Fibroblast of lung (primary cell): Measurements from ENCODE around the gene GAREM2. TPM values are rescaled to one million over a fixed set of nuclear protein-coding genes. Genes with fewer than 3 reads are reported as not detected.

Source experiments
- DNase-seq, 2 donors: peaks; one replicate each; pipeline versions ENCODE4 v3.0.0 to v3.0.0-alpha.2; 2010; ENCODE audit warnings: low read depth in 2 of 2
- H2AFZ ChIP-seq: 2 replicates; pipeline ENCODE4 v1.5.1; 2012; ENCODE audit warnings: low read length, control low read depth, inconsistent platforms
- H3K27ac ChIP-seq: 2 replicates; pipeline ENCODE4 v1.5.1; 2011; ENCODE audit warnings: low read length, control low read depth; ENCODE audit not compliant: insufficient read depth
- H3K27me3 ChIP-seq: 2 replicates; pipeline ENCODE4 v1.5.1; 2011; ENCODE audit warnings: mild to moderate bottlenecking, low read length; ENCODE audit not compliant: control insufficient read depth, insufficient read depth
- H3K36me3 ChIP-seq: 2 replicates; pipeline ENCODE4 v1.5.1; 2011; ENCODE audit warnings: low read length; ENCODE audit not compliant: control insufficient read depth, insufficient read depth
- H3K4me1 ChIP-seq: 2 replicates; pipeline ENCODE4 v1.5.1; 2011; ENCODE audit warnings: low read length; ENCODE audit not compliant: control insufficient read depth, insufficient read depth; ENCODE audit errors: extremely low read depth
- H3K4me2 ChIP-seq: 2 replicates; pipeline ENCODE4 v1.5.1; 2011; ENCODE audit warnings: low read length, control low read depth; ENCODE audit not compliant: insufficient read depth; ENCODE audit errors: extremely low read depth
- H3K4me3 ChIP-seq, 4 experiments: fragments of 200-600 bp in 1 of 4; sonication (generic) in 1 of 4; replicated peaks in 1 of 4; 2 replicates each; pipeline ENCODE4 v1.5.1; 2011 to 2016; ENCODE audit warnings: low read length in 4 of 4, low read depth in 3 of 4, mild to moderate bottlenecking in 3 of 4, control low read depth in 2 of 4, inconsistent platforms in 1 of 4, mixed read lengths in 1 of 4; ENCODE audit not compliant: insufficient read depth in 1 of 4; ENCODE audit errors: control extremely low read depth in 1 of 4
- H3K79me2 ChIP-seq: 2 replicates; pipeline ENCODE4 v1.5.1; 2012; ENCODE audit warnings: mild to moderate bottlenecking, low read length, inconsistent platforms; ENCODE audit not compliant: control insufficient read depth, insufficient read depth
- H3K9ac ChIP-seq: 2 replicates; pipeline ENCODE4 v1.5.1; 2011; ENCODE audit warnings: mild to moderate bottlenecking, low read length, control low read depth; ENCODE audit not compliant: insufficient read depth
- H3K9me3 ChIP-seq: 2 replicates; pipeline ENCODE4 v1.5.1; 2012; ENCODE audit warnings: low read depth, low read length; ENCODE audit not compliant: control insufficient read depth, insufficient read depth
- H4K20me1 ChIP-seq: 2 replicates; pipeline ENCODE4 v1.5.1; 2011; ENCODE audit warnings: low read length; ENCODE audit not compliant: control insufficient read depth, insufficient read depth; ENCODE audit errors: extremely low read depth
- EZH2 ChIP-seq: IDR thresholded peaks from 2 replicates; pipeline ENCODE4 v1.5.1; 2012; ENCODE audit warnings: low read length, control low read depth, mild to moderate bottlenecking; ENCODE audit errors: missing control alignments
- polyA plus RNA-seq, 2 donors: library from polyadenylated mRNA; depleted of rRNA in 1 of 2; stranded (reverse) in 1 of 2; unstranded in 1 of 2; fragments of >200 nt; gene quantifications; 2 replicates each; pipeline ENCODE4 v1.2.1, GENCODE V29; 2011 to 2012; ENCODE audit warnings: missing spikeins in 1 of 2
- total RNA-seq: library from RNA; depleted of rRNA; stranded (reverse); fragments of >200 nt; gene quantifications from 2 replicates; pipeline ENCODE4 v1.2.1, GENCODE V29; 2014
- TF ChIP-seq, protein P1 (sequence below), 2 donors: IDR thresholded peaks in 1 of 2; conservative IDR thresholded peaks in 1 of 2; 1 replicate in 1 of 2; 2 replicates in 1 of 2; pipeline ENCODE4 v1.5.1; 2011 to 2012; ENCODE audit warnings: low read length in 2 of 2, control low read depth in 1 of 2, inconsistent platforms in 1 of 2, low read depth in 1 of 2, mild to moderate bottlenecking in 1 of 2

GAREM2 gene
- total and polyA plus RNA-seq, 2 donors (not counting 1 experiment from before 2014, with no cell fraction given): 0.66 to 1.6 TPM

DNA sequence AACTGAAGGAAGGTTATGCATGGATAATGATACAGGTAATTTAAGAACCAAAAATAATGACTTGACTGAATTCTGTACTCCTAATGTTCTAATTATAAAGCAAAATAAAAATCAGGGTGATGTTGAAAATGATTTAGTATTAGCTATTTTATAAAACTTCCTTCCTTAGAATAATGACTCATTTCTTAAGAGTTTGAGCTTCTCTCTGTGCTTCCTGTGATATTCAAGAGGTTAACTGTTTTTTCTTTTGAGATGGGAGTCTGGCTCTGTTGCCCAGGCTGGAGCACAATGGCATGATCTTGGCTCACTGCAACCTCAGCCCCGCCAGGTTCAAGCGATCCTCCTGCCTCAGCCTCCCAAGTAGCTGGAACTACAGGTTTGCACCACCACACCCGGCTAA, 56.7 kb downstream of the GAREM2 start:
- Histone ChIP-seq H3K9ac (no peak overlapping the region), H3K4me2 (no peak overlapping the region), H3K36me3 (peaks cover 8% of the 10 kb centered on the region), H3K9me3 (no peaks in the 10 kb centered on the region), H3K27me3 (no peaks in the 10 kb centered on the region), H3K27ac (no peak overlapping the region), H4K20me1 (peaks cover 2% of the 10 kb centered on the region), H3K79me2 (no peaks in the 10 kb centered on the region), H2AFZ (no peak overlapping the region), H3K4me1 (no peaks in the 10 kb centered on the region), H3K4me3 (no peak overlapping the region)
- DNase-seq: no peak
- TF ChIP-seq, protein P1, sequence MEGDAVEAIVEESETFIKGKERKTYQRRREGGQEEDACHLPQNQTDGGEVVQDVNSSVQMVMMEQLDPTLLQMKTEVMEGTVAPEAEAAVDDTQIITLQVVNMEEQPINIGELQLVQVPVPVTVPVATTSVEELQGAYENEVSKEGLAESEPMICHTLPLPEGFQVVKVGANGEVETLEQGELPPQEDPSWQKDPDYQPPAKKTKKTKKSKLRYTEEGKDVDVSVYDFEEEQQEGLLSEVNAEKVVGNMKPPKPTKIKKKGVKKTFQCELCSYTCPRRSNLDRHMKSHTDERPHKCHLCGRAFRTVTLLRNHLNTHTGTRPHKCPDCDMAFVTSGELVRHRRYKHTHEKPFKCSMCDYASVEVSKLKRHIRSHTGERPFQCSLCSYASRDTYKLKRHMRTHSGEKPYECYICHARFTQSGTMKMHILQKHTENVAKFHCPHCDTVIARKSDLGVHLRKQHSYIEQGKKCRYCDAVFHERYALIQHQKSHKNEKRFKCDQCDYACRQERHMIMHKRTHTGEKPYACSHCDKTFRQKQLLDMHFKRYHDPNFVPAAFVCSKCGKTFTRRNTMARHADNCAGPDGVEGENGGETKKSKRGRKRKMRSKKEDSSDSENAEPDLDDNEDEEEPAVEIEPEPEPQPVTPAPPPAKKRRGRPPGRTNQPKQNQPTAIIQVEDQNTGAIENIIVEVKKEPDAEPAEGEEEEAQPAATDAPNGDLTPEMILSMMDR (conservative IDR thresholded peaks at IDR 0.05 in 1 of 2, IDR thresholded peaks at IDR 0.05 in 1 of 2; ENCODE audit: low read depth in 1 of 2, low read length in 2 of 2): no peak
- no peak for TF ChIP-seq EZH2

DNA sequence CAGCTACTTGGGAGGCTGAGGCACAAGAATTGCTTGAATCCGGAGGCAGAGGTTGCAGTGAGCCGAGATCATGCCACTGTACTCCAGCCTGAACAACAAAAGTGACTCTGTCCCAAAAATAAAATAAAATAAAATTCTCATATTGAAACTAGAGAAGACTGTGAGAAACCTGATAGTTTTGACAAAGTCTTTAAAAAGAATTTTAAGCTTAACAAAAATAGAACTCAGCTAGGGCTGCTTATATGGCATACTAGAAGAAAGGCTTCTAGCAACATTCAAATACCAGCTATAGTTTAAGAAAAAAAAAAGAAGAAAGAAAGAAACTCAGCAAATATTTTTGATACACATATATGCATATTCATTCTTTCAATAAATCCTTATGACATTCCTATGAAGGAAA, 57.9 kb downstream of the GAREM2 start:
- TF ChIP-seq EZH2: no peak
- TF ChIP-seq, protein P1 (conservative IDR thresholded peaks at IDR 0.05 in 1 of 2, IDR thresholded peaks at IDR 0.05 in 1 of 2; ENCODE audit: low read depth in 1 of 2, low read length in 2 of 2): no peak
- H4K20me1 ChIP-seq: peaks cover 2% of the 10 kb centered on the region
- H3K9ac ChIP-seq: no peak overlapping the region
- H3K27me3 ChIP-seq: no peaks in the 10 kb centered on the region
- no peak for DNase-seq
- peaks cover 8% of the 10 kb centered on the region for H3K36me3 ChIP-seq
- H3K9me3 ChIP-seq: no peaks in the 10 kb centered on the region
- H3K4me2 ChIP-seq: no peak overlapping the region
- no peaks in the 10 kb centered on the region for H3K4me1 ChIP-seq
- H2AFZ ChIP-seq: no peak overlapping the region
- no peak overlapping the region for H3K4me3 ChIP-seq
- no peak overlapping the region for H3K27ac ChIP-seq
- H3K79me2 ChIP-seq: no peaks in the 10 kb centered on the region

DNA sequence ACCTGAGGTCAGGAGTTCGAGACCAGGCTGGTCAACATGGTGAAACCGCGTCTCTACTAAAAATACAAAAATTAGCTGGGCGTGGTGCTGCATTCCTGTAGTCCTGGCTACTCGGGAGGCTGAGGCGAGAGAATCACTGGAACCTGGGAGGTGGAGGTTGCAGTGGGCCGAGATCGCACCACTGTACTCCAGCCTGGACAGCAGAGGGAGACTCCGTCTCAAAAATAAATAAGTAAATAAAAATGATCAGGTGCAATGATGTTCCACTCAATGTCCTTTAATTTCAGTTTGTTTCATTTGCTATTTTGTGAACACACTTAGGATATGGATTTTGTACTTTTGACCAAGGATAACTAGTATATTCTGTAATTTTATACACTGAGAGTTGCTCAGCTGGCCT, 62.2 kb downstream of the GAREM2 start:
- peak in 1 of 2 donors; percentile 13 for DNase-seq
- H3K4me3 ChIP-seq: no peak overlapping the region
- H3K36me3 ChIP-seq: peaks cover 12% of the 10 kb centered on the region

More for the DNA sequence above, 62.2 kb downstream of the GAREM2 start:
- Histone ChIP-seq H3K79me2 (peaks cover 13% of the 10 kb centered on the region), H3K4me2 (no peak overlapping the region), H3K27ac (no peak overlapping the region), H4K20me1 (no peaks in the 10 kb centered on the region), H3K4me1 (peaks cover 4% of the 10 kb centered on the region), H3K9ac (no peak overlapping the region), H3K27me3 (no peaks in the 10 kb centered on the region), H3K9me3 (no peaks in the 10 kb centered on the region), H2AFZ (no peak overlapping the region)
- TF ChIP-seq, protein P1 (conservative IDR thresholded peaks at IDR 0.05 in 1 of 2, IDR thresholded peaks at IDR 0.05 in 1 of 2; ENCODE audit: low read depth in 1 of 2, low read length in 2 of 2): peak in 1 of 2 donors; percentile 23
- no peak for TF ChIP-seq EZH2
